Measurements from ENCODE around the gene KIRREL3. TPM values are rescaled to one million over a fixed set of nuclear protein-coding genes. Genes with fewer than 3 reads are reported as not detected.

KIRREL3 gene
- total RNA-seq, 1 donor from 2014 or later = 0.09 TPM

DNA sequence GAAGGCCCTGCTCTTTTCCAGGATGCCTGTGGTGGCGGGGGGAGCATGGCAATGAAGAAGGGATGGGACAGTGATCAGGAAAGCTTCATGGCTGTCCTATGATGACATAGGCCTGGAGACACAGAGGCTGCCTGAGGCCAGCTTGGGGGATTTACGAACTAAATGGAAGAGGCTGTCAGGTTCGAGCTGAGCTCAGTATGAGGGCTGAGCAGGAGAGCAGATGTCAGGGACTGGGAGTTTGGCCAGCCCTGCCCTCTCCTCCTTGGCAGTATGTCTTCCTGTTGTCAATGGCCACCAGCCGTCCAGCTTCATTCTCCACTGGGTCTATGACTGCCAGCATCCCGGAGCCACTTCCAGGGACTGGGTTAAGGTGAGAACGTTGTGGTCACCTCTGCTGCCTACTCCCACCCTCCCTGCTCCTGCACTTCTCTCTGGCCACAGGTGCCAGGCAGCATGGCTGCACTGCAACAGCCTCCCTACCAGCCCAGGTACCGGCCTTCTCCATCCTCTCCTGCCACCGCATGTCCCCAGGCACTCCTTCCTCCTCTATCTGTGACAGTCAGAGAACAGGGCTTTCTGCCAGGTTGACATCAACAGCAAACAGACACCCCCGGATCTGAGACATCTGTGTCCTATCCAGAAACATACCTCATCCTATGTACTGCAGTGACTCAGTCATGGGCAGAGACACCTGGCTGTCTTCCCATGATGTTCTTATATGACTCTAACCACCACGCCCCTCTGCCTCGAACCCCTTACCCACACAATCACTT, 75.1 kb downstream of the KIRREL3 start:
- intact Hi-C loops (cut with DNase I) = no loop called here
- DNase-seq (ENCODE audit: low spot score) = no peak
- no peak for ATAC-seq

- intact Hi-C loops (cut with DNase I) = no loop called here
Observed at GRCh38 chr11:126924376-126925040, 76.1 kb downstream of the KIRREL3 start.

GRCh38 chr11:126920833-126921232, 79.7 kb downstream of the KIRREL3 start:
- intact Hi-C loops (cut with DNase I) = no loop called here
- ATAC-seq = no peak
- no peak for DNase-seq (ENCODE audit: low spot score)

More at GRCh38 chr11:126924376-126925040, 76.1 kb downstream of the KIRREL3 start:
- DNase-seq (ENCODE audit: low spot score) (no peak), ATAC-seq (no peak)

DNA sequence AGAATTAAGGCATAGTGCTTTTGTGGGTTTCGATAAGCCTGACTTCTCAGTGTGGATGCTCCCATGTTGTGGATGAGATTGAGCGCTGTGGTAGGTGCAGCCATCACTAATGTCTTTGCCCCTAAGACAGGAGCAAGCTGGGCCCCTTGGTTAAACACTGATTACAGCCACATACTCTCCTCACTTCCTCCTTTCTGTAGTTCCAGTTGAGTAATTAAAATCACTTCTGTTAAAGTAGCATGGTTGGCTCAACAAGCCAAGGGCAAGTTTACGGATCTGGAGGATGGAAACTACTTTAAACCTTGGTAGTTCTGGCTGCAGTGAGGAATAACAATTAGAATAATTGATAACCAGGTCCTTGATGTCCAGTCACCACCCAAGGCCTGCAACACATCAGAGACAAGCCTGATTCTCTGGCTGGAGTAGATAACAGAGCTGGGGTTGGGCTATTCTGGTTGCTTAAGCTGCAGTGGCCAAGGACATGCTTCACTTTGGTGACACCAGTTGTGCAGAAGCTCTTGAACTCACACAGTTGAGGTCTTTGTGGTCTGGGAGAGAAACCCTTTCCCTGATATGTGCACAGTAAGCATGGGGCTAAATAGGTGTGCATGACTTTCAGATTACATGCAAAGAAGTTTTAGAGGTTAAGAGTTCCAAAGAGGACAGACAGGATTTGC, 81.3 kb downstream of the KIRREL3 start:
- ATAC-seq (no peak), DNase-seq (ENCODE audit: low spot score) (no peak)
- intact Hi-C loops (cut with DNase I) = no loop called here

- intact Hi-C loops (cut with DNase I) = no loop called here
Observed at GRCh38 chr11:126918556-126918955, 82.0 kb downstream of the KIRREL3 start.

GRCh38 chr11:126917531-126918204, 82.9 kb downstream of the KIRREL3 start:
- no peak for DNase-seq (ENCODE audit: low spot score)
- no peak for ATAC-seq
- intact Hi-C loops (cut with DNase I) = no loop called here

More at GRCh38 chr11:126918556-126918955, 82.0 kb downstream of the KIRREL3 start:
- ATAC-seq (no peak), DNase-seq (ENCODE audit: low spot score) (no peak)

DNA sequence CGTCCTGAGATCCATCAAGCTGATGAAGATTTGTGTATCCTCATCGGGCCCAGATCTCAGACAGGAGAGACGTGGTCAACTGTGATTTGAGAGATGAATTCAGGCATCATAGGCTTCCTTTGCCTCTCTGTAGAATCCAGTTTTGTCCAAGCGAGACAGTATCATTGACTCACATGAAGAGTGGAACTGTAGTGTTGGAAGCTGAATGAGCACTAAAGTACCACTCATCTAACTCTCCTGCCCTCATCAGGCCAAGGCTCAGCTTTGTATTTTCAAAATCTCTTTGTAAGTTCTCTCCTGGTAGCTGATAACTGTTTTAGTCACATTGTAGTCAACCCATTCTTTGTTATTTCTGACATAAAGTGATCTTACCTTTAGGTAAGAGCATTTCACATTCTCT, 85.1 kb downstream of the KIRREL3 start:
- intact Hi-C loops (cut with DNase I) = no loop called here
- DNase-seq (ENCODE audit: low spot score) (no peak), ATAC-seq (no peak)

GRCh38 chr11:126914941-126915340, 85.6 kb downstream of the KIRREL3 start:
- intact Hi-C loops (cut with DNase I) = no loop called here
- ATAC-seq (no peak), DNase-seq (ENCODE audit: low spot score) (no peak)

GRCh38 chr11:126914166-126914565, 86.4 kb downstream of the KIRREL3 start:
- no peak for ATAC-seq
- DNase-seq (ENCODE audit: low spot score) = no peak
- intact Hi-C loops (cut with DNase I) = no loop called here

GRCh38 chr11:126904520-126904919, 96.0 kb downstream of the KIRREL3 start:
- intact Hi-C loops (cut with DNase I) = no loop called here
- DNase-seq (ENCODE audit: low spot score) (no peak), ATAC-seq (no peak)

DNA sequence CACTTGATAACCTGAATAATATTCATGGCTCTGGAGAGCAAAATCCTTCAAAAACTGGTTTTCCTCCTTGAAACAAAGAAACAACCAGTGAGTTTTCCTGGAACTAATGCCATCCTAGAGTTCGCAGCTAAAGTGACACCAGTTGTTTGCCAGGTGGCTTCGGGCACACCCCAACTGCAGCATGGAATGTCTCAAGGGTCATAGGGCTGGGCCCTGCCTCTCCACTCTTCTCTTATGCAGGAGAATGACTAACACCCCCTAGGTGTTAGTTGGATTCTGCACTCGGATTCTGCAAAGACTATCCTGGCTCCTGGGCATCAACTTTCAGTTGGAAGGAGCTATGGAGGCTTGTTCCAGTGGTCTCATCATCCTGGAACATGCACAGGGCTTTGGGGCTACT, 98.8 kb downstream of the KIRREL3 start:
- ATAC-seq = no peak
- intact Hi-C loops (cut with DNase I) = no loop called here
- DNase-seq (ENCODE audit: low spot score) = no peak

GRCh38 chr11:126899961-126900748, 100.4 kb downstream of the KIRREL3 start:
- ATAC-seq (no peak), DNase-seq (ENCODE audit: low spot score) (no peak)
- intact Hi-C loops (cut with DNase I) = no loop called here

DNA sequence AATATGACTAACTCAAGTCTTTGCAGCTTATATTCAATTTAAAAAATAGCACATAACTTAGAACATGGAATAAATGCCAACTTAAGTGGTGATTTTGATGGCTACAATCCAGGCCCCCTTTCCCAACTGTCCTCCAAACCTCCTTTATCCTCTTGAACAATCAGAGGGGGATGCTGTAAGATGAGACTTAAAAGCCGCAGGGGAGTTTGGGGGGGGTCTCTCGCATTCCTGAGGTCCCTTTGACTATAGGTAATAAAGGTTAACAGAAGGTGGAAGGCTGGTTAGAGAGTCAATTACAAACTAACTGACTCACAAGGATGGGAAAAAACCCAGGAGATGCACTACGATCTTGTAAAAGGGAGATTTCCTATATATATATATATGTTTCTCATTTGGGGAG, 101.8 kb downstream of the KIRREL3 start:
- DNase-seq (ENCODE audit: low spot score) = no peak
- intact Hi-C loops (cut with DNase I) = no loop called here
- ATAC-seq = no peak

DNA sequence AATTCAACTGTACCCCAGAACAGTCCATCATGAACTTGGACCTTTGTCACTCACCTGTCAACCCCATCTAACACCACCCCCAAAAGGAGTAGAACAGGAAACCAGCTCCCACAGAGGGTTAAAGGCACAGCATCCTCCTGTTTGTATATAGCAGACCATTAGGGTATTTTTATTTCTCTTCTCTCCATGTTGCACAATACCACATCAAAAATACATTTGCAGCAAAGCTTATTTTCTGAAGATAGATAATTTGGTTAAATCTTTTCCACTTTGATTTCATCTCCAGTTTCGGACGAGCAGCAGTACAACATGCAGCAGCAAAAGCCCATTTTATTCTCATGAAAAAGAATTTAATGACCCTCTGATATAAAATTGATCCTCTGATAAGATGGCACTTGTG, 103.1 kb downstream of the KIRREL3 start:
- no peak for DNase-seq (ENCODE audit: low spot score)
- no peak for ATAC-seq
- intact Hi-C loops (cut with DNase I) = no loop called here

DNA sequence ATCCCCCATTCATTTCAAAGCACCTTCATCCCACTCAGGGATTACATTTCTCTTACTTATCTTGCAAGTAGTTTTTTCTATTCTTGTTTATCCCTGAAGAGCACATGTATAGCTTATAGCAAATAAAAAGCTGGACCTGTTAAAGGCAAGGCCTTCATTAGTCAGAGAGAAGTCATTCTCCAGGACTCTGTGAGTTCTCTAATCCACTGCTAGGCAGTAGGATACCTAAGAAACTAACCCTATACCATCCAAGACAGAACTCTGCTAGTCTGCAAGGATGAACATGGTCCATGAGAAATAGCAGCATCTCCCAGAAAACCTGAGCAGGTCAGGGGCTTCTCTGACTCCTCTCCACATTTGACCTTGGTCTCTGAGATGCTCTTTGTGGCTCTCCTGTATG, 104.5 kb downstream of the KIRREL3 start:
- DNase-seq (ENCODE audit: low spot score) (no peak), ATAC-seq (no peak)
- intact Hi-C loops (cut with DNase I) = no loop called here

DNA sequence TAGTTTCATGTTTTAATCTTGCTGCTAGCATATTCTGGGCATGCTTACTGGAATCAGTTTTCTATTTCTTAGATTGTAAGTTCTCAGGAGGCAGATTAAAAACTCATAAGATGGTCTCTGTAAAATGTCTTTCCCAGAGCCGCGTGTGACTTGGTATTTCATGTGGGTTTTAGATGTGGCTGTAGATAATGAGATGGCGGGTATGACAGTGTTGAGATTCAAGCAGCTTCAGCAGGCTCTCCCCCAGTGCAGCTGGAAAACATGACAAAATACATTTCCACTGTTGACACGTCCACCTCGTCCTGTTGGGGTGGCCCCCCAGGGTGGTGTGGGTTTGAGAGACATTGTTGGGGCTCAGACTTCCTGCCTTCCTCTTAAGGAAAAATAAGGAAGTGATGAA, 106.8 kb downstream of the KIRREL3 start:
- ATAC-seq (no peak), DNase-seq (ENCODE audit: low spot score) (no peak)
- intact Hi-C loops (cut with DNase I) = no loop called here

- DNase-seq (ENCODE audit: low spot score) (no peak), ATAC-seq (no peak)
- intact Hi-C loops (cut with DNase I) = no loop called here
Observed at GRCh38 chr11:126892756-126893155, 107.8 kb downstream of the KIRREL3 start.

DNA sequence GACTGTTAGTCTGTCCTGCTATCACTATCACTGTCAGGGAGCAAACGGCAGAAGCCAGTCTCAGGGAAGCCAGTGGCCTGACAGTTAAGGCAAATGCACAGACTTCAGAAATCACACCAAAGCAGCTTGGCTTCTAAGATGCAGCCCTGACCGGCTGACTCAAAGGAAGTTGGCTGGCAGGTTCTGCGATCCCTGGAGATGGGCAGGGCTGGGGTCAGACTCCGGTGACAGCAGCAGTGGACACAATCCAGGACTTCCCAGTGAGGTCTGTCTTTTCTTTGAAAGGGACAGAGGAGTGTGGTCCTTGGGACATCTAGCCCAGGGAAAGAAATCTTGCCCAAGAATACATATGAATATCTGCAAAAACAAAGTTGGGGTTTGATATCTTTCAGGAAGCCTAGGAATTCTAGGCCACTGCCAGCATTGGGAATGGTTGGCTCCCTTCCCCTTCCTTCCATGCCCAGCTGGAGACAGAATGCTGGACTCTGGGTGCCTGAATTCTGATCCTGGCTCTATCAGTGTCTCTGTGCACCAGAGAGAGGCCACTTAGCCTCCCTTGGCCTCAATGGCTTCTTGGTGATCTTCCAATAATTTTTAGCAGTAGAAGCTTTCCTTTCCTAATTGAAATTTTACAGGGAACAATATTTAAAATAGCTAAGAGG, 108.9 kb downstream of the KIRREL3 start:
- DNase-seq (ENCODE audit: low spot score) = no peak
- intact Hi-C loops (cut with DNase I) = no loop called here

More for the DNA sequence above, 108.9 kb downstream of the KIRREL3 start:
- peak; percentile 36 for ATAC-seq

All from sciatic nerve (tissue), 2 donors.